GM15510 (cell line): ENCODE results near the gene MRTFA.

Source experiments
- POLR2A ChIP-seq: IDR thresholded peaks from 3 replicates; pipeline ENCODE4 v1.6.1; 2011; ENCODE audit warnings: borderline replicate concordance; ENCODE audit not compliant: insufficient read length; ENCODE audit errors: extremely low read depth

MRTFA gene

GRCh38 chr22:40510631-40511364 lies 125.7 kb downstream of the MRTFA start:
- TF ChIP-seq POLR2A: no peak

- no peak for TF ChIP-seq POLR2A
Observed at GRCh38 chr22:40509401-40510134, 127.0 kb downstream of the MRTFA start.

GRCh38 chr22:40507491-40507890 lies 129.0 kb downstream of the MRTFA start:
- no peak for TF ChIP-seq POLR2A

GRCh38 chr22:40506762-40507161 lies 129.8 kb downstream of the MRTFA start:
- no peak for TF ChIP-seq POLR2A

GRCh38 chr22:40504285-40505249 lies 132.0 kb downstream of the MRTFA start:
- no peak for TF ChIP-seq POLR2A

GRCh38 chr22:40502919-40503318 lies 133.6 kb downstream of the MRTFA start:
- no peak for TF ChIP-seq POLR2A

GRCh38 chr22:40499209-40499623 lies 137.3 kb downstream of the MRTFA start:
- TF ChIP-seq POLR2A: no peak

- TF ChIP-seq POLR2A: no peak
Observed at GRCh38 chr22:40498420-40499208, 137.9 kb downstream of the MRTFA start.

GRCh38 chr22:40493441-40493840 lies 143.1 kb downstream of the MRTFA start:
- no peak for TF ChIP-seq POLR2A

- TF ChIP-seq POLR2A: no peak
Observed at GRCh38 chr22:40491990-40492631, 144.4 kb downstream of the MRTFA start.

- no peak for TF ChIP-seq POLR2A
Observed at GRCh38 chr22:40487663-40488249, 148.8 kb downstream of the MRTFA start.

- TF ChIP-seq POLR2A: no peak
Observed at GRCh38 chr22:40486962-40487602, 149.4 kb downstream of the MRTFA start.
